ENCODE results near the gene NAA60. TPM values are rescaled to one million over a fixed set of nuclear protein-coding genes. Genes with fewer than 3 reads are reported as not detected.

The NAA60 gene
- total and polyA plus RNA-seq, 2 experiments from 2014 or later, result 32.4 to 36.5 TPM

- no peak for TF ChIP-seq ZNF114 (CRISPR knock-in tag; IDR thresholded peaks at IDR 0.05)
- TF ChIP-seq, protein P1, sequence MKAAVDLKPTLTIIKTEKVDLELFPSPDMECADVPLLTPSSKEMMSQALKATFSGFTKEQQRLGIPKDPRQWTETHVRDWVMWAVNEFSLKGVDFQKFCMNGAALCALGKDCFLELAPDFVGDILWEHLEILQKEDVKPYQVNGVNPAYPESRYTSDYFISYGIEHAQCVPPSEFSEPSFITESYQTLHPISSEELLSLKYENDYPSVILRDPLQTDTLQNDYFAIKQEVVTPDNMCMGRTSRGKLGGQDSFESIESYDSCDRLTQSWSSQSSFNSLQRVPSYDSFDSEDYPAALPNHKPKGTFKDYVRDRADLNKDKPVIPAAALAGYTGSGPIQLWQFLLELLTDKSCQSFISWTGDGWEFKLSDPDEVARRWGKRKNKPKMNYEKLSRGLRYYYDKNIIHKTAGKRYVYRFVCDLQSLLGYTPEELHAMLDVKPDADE (IDR thresholded peaks at IDR 0.05), result no peak
- no peak for TF ChIP-seq EZH2phosphoT487 (IDR thresholded peaks at IDR 0.05; ENCODE audit: unreplicated experiment)
- TF ChIP-seq POLR2AphosphoS5 (IDR thresholded peaks at IDR 0.05; ENCODE audit: low read depth), result no peak
- TF ChIP-seq STAT1 (IDR thresholded peaks at IDR 0.05; ENCODE audit: unreplicated experiment), result no peak
- no peak for TF ChIP-seq ZNF462 (CRISPR knock-in tag; IDR thresholded peaks at IDR 0.05)
- TF ChIP-seq EZH2 (IDR thresholded peaks at IDR 0.05; ENCODE audit: low read depth, unreplicated experiment), result no peak
- Histone ChIP-seq H3K27me3 (ENCODE audit: insufficient read depth) (no peaks in the 10 kb centered on the region), H3K4me1 (ENCODE audit: insufficient read depth) (no peaks in the 10 kb centered on the region; the same call in 1 of the 2 replicates), H3K4me3 (no peak overlapping the region), H3K36me3 (ENCODE audit: insufficient read depth) (no peaks in the 10 kb centered on the region), H3K9me2 (ENCODE audit: insufficient read depth) (no peaks in the 10 kb centered on the region), H3K27ac (ENCODE audit: low read depth) (no peak overlapping the region), H3K4me2 (no peak overlapping the region), H4K20me1 (replicated peaks; ENCODE audit: insufficient read depth) (no peaks in the 10 kb centered on the region), H2AFZ (no peak overlapping the region), H3F3A (replicated peaks; ENCODE audit: low read depth) (peaks cover 12% of the 10 kb centered on the region; the same call in 1 of the 2 replicates), H3K79me2 (replicated peaks; ENCODE audit: insufficient read depth) (no peaks in the 10 kb centered on the region)
- Mint-ChIP-seq H3K36me3 (ENCODE audit: low read depth) (peaks cover 15% of the 10 kb centered on the region; the same call in 2 of the 3 replicates), H3K27ac (no peak overlapping the region), H3K4me3 (no peak overlapping the region), H3K9me3 (no peaks in the 10 kb centered on the region), H3K27me3 (ENCODE audit: insufficient read depth, low read depth, poor library complexity) (peaks cover 6% of the 10 kb centered on the region), H3K4me1 (peaks cover 12% of the 10 kb centered on the region)
- ATAC-seq, result no peak
- DNase-seq (ENCODE audit: low spot score), result no peak
Measured at GRCh38 chr16:3503523-3503922, 60.0 kb downstream of the NAA60 start.

Data from GM23338 (cell line).